Smooth muscle cell of the brain vasculature (primary cell): ENCODE results near the gene GPR173.

Experiments used
- DNase-seq: peaks from one replicate; pipeline ENCODE4 v3.0.0-alpha.2; 2012; ENCODE audit warnings: low read depth, low spot score

The GPR173 gene, protein sequence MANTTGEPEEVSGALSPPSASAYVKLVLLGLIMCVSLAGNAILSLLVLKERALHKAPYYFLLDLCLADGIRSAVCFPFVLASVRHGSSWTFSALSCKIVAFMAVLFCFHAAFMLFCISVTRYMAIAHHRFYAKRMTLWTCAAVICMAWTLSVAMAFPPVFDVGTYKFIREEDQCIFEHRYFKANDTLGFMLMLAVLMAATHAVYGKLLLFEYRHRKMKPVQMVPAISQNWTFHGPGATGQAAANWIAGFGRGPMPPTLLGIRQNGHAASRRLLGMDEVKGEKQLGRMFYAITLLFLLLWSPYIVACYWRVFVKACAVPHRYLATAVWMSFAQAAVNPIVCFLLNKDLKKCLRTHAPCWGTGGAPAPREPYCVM

DNA sequence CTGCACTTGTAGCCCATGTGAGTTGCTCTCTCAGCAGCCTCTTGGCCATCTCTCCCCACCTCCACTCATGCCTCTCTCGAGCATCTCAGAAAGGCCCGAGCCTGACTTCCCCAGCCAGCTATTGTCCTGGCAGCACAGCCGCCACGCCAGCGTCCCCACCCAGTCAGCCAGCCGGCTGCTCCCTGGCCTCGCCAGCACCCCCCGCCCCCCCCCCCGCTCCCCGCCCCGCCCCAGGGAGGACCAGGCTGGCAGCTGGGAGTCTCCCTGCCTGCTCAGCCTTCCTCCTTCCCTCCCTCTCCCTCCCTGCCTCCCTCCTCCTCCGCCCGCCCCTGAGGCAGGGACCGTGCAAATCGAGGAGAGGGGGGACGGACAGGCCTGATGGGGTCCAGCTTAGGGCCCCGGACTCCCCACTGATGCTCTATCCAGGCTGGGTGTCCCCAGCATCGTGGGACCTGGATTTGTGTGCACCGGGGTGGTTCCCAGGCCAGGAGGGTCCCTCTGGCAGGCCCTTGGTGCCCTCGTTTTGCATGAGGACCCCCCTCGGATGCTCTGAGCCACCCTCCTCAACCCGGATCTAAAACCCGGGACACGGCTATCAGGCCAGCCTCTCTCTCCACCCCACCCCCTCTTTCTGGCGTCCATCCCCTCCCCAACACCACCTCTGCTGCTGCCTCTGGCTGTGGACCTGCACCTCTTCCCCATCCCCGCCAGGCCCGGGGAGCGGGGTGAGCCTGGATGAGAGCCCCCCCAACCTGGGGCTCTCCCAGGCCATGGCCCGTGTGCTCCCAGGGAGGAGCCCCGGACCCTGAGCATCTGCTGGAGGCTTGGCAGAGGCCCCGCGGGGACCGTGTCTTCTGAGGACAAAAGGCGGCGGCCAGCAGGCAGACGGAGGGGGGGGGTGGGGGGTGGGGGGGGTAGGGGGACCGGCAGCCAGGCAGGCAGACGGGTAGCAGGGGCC, at the start of gene GPR173:
Gene GPR173, plus strand, starts transcription at position 621 of the 958 bp plus-strand sequence. CDS start 27,833 bp downstream, outside the sequence.
- DNase-seq, result no peak

GRCh38 chrX:53000447-53001135, 48.0 kb upstream of the GPR173 start:
- DNase-seq, result no peak

- no peak for DNase-seq
These were observed 46.6 kb upstream of the GPR173 start for GRCh38 chrX:53001958-53002357.

DNA sequence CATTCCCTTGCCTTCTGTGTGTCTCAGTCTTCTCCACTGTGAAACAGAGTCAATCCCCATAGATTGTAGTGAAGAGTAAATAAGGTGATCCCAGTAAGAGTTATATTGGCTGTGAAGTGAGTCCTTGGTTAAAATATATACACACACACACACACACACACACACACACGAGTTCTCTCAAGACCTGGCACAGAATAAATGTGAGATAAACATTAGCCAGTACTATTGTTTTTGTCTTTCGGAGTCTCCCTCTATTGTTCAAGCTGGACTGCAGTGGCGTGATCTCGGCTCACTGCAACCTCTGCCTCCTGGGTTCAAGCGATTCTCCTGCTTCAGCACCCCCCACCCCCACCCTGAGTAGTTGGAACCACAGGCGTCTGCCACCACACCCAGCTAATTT, 45.5 kb upstream of the GPR173 start:
- no peak for DNase-seq

DNA sequence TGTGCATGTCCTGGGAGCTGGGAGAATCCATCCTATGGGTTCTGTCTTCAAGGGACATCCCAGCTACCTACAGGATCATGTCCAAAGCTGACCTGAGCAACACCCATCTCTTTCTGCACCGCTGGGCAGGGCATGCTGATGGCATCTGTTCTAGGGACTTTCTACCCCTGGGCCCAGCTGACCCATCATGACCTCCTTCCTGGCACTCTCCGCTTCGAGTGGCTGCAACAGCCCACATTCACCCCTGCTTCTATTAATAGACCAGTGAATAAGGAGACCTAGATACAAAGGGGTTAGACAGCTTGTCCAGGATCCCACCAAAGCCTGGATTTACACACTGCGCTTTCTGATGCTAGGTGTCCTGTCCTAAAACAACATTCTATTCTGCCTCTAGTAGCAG, 44.6 kb upstream of the GPR173 start:
- no peak for DNase-seq

DNA sequence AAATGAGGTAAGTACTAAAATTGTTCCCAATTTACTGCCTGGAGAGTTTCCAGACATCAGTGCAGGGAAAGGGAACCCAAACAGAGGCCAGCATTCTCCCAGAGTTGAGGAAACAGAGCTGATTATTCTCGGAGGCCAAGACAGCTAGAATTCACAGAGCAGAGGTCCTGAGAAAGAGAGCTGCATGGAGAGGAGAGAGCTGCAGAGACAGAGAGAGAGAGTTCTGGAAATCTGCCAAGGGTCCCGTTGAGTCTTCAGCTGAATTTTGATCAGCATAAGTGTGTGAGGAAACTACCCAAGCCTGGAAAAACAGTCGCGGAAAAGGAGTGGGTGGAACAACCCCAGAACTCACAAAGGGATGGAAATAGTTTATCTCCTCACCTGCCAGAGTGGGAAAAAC, 43.8 kb upstream of the GPR173 start:
- no peak for DNase-seq

DNA sequence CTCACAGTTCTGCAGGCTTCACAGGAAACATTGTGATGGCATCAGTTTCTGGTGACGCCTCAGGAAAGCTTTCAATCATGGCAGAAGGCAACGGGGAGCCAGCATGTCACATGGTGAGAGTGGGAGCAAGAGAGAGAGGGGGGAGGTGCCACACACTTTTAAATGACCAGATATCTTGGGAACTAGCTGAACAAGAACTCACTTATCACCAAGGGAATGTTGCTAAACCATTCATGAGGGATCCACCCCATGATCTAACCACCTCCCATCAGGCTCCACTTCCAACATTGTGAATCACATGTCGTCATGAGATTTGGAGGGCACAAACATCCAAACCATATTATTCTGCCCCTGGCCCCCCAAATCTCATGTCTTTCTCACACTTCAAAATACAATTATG, 43.3 kb upstream of the GPR173 start:
- DNase-seq, result no peak

DNA sequence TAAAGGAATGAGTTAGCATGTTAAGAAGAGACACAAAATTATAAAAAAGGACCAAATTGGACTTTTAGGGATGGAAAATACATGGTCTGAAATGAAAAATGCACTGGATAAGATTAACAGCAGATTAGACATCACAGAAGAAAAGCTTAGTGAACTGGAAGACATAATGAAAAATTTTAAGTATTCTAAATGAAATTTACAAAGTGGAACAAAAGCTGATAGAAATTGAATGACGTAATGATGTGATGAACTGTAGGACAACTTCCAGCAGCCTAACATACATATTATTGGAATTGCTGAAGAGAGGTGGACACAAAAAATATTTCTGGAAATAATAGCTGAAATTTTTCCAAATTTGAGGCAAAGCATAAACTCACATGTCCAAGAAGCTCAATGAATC, 39.6 kb upstream of the GPR173 start:
- no peak for DNase-seq

GRCh38 chrX:53013291-53013690, 35.3 kb upstream of the GPR173 start:
- no peak for DNase-seq

DNA sequence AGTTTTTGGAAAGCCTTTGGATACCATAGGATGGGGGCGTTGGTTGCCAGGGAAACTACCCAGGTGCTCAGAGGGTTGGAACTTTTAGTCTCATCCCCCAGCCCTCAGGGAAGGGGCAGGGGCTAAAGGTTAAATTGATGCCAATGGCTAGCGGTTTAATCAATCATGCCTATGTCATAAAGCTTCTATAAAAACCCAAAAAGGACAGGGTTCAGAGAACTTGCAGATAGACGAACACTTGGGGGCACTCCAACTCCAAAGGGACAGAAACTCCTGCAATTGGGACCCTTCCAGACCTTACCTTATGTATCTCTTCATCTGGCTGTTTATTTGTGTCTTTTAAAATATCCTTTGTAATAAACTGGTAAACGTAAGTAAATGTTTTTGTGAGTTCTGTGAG, 30.0 kb upstream of the GPR173 start:
- DNase-seq, result no peak

- no peak for DNase-seq
These were observed 26.2 kb upstream of the GPR173 start for GRCh38 chrX:53022381-53022780.

DNA sequence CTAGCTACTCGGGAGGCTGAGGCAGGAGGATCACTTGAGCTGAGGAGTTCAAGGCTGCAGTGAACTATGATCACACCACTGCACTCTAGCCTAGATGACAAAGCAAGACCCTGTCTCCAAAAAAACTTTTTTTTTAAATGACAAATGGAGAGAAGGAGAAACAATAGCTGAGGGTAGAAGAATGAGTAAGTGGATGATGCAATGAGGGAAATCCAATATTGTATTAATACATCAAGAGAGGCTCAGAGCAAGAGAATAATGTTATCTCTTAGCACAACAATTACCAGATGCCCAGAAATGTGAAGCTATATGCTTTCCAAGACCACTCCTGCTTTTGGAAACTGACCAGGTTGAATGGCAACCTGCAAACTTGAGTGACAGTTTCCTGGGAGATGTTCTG, 19.9 kb upstream of the GPR173 start:
- DNase-seq, result no peak

DNA sequence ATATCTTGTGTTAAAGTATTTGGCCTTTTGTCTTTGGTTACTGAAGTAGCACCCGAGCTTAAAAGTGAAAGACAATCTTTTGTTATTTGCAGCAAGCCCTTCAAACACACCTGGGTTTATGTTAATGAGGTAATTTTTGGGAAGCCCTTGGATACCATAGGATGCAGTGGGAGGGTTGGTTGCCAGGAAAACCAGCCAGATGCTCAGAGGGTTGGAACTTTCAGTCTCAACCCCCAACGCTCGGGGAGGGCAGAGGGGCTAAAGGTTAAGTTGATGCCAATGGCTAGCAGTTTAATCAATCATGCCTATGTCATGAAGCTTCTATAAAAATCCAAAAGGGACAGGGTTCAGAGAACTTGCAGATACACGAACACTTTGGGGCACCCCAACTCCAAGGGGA, 17.2 kb upstream of the GPR173 start:
- DNase-seq, result no peak

DNA sequence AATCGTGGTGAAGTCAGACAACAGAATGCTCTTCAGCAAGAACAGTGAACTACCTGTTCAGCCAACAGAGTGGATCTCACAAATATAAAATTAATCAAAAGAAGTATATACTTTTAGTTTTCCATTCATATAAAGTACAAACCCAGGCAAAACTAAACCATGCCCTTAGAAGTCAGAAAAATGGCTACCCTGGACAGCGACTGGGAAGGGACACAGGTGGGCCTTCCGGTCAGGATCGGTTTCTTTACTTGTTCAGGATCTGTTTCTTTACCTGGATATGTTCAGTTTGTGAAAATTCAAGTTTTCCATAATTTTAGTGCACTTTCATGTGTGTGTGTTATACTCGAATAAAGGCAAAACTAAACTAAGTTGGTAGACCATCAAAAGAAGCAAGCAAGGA, 12.4 kb upstream of the GPR173 start:
- DNase-seq, result no peak

- DNase-seq, result no peak
These were observed 9.4 kb upstream of the GPR173 start for GRCh38 chrX:53039236-53039635.

- no peak for DNase-seq
These were observed 3.6 kb upstream of the GPR173 start for GRCh38 chrX:53044995-53045394.

DNA sequence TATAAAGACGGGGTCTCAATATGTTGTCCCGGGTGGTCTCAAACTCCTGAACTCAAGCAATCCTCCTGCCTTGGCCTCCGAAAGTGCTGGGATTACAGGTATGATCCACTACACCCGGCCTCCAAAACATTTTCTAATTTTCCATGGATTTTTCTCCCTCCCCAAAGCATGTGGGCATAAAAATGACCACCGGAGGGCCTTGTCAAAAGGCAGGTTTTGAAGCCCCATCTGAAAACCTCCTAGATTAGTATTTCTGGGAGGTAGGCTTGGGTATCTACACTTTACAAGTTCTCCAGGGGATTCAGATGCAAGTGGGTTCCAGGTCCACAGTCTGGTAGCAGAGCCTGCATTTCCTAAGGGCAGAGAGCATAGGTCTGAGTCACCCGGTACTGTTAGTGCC, 1.4 kb upstream of the GPR173 start:
- no peak for DNase-seq

DNA sequence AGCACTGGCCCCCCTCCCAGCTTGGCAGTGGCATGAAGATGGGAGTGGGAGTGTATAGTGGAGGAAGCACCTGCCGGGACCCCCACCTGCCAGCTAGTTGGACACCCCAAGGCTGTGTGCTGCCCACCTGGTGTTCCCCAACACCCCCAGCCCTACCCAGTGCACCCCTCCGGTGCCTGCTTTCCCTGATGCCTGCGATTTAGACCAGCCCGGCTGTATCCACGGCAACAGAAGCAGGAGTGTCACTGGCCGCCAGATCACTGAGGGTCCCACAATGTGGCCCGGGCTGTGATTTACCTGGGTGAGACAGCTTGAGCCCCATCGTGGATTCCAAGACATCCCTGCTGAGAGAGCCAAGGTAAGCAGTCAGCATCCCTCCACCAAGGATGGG, 533 bp downstream of the GPR173 start:
- DNase-seq, result no peak

DNA sequence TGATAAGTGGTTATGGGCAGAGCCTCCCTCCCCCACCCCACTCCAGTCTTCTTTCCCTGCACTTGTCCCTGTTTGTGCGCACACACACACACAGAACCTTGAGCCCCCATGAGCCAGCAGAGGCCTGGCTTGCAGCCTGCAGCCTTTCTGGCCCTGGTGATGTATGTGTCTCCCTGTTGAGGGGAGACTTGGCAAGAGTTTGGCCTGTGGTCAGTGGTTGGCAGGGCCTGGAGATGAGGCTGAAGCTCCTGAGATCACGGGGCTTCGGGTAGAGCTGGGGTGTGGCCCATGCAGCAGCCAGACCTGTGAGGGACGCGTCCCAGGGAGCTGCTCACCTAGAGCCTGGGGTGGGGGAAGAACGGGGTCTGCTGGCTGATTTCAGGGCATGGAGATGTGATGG, 2.3 kb downstream of the GPR173 start:
- no peak for DNase-seq

GRCh38 chrX:53055244-53055849, 6.8 kb downstream of the GPR173 start:
- DNase-seq, result no peak

GRCh38 chrX:53056292-53056691, 7.7 kb downstream of the GPR173 start:
- DNase-seq, result no peak

DNA sequence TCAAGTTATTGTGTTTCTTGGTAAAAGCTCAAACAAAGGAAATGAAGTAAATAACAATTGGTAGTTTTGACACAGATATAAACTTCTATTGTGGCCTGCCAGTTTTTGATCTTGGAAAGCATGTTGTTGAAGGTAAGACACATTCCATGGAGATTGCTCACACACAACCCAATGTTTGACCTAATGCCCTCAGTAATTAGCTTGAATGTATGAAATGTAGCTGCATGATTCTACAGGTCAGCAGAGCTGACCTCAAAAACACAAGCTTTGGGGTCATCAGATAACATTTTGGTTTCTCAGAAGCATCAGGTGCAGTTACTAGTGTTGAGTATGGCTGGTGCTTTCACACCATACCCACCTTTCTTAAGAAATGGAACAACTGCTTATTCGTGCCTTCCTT, 16.5 kb downstream of the GPR173 start:
- no peak for DNase-seq
